ENCODE measurements around the gene SETD7.

SETD7 gene

GRCh38 chr4:139574641-139575040 lies 18.6 kb upstream of the SETD7 start:
- DNase-seq (ENCODE audit: low spot score): no peak

DNA sequence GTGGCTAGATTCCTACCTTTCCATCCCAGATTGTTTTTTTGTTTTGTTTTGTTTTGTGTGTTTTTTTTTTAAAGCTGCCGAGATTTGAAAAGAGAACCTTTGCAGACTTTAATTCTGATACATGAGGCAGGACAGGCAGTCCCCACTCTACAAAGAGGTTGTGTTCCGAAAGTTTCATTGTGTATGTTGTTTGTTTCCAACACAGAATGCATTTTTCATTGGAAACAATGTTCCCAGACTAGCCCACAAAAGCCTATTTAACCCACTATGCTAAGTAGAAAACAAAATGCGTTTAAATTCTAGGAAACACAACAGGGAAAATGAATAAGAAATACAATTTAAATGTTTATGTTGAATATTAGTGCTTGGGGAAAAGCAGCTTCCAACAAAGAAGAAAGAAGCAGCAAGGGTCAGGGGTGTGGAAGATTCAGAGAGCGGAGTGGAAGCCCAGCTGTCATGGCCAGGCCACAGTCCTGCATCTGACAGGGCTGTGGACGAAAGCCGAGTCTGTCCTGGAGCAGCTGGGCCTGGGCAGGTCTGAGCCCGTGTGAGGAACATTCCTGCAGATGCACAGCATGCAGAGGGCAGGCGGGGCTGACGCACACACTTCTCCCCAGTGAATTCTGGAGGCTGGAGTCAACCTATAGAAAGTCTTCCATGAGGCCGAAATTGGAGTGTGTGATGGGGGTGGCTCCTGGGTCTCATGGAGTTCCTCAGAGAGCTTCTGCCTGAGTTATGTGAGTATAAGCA lies 12.4 kb upstream of the SETD7 start:
- no peak for DNase-seq (ENCODE audit: low spot score)

- DNase-seq (ENCODE audit: low spot score): peak; percentile 41
Measured at GRCh38 chr4:139567159-139567870, 11.3 kb upstream of the SETD7 start.

- DNase-seq (ENCODE audit: low spot score): no peak
Measured at GRCh38 chr4:139564502-139564901, 8.5 kb upstream of the SETD7 start.

DNA sequence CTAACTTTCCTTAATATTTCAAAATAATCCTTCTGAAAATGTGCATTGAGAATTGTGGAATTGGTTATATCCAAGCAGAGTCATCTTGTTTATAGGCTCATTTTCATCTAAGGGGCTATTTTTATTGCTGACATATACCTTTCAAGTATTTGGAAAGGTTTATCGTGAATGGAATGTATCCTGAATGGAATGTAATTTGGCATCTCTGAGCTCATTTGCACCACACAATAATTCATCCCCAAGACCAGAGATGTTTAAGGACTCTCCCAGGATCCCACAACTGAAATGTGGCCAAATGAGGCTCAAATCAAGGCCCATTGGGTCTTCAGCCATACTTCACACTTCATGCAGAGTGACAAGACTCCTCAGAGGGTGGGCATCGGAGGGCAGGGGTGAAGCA lies 7.5 kb upstream of the SETD7 start:
- DNase-seq (ENCODE audit: low spot score): no peak

DNA sequence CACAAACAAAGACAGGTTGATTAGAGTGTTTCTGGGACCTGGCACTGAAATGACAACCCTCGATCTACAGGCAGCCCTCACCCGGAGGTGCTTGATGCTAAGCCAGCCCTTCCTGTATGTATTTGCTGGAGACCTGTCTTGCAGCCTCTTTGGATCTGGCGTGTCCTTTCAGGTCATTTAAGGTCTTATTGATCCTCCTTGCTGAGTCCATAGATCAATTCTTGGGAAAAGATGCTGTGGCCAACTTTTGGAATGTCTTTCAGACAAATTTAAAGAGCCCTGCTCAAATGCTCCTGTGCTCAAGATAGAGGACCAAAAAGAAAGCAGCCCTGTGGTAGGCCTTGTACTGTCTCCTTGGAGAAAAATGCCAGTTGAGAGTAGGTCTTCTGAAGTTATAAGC lies 6.8 kb upstream of the SETD7 start:
- DNase-seq (ENCODE audit: low spot score): no peak

GRCh38 chr4:139562067-139562684 lies 6.2 kb upstream of the SETD7 start:
- DNase-seq (ENCODE audit: low spot score): no peak

- peak; percentile 80 for DNase-seq (ENCODE audit: low spot score)
Measured at GRCh38 chr4:139560406-139561104, 4.5 kb upstream of the SETD7 start.

- no peak for DNase-seq (ENCODE audit: low spot score)
Measured at GRCh38 chr4:139559687-139560086, 3.7 kb upstream of the SETD7 start.

GRCh38 chr4:139559089-139559479 lies 3.1 kb upstream of the SETD7 start:
- DNase-seq (ENCODE audit: low spot score): no peak

GRCh38 chr4:139558235-139559088 lies 2.4 kb upstream of the SETD7 start:
- no peak for DNase-seq (ENCODE audit: low spot score)

DNA sequence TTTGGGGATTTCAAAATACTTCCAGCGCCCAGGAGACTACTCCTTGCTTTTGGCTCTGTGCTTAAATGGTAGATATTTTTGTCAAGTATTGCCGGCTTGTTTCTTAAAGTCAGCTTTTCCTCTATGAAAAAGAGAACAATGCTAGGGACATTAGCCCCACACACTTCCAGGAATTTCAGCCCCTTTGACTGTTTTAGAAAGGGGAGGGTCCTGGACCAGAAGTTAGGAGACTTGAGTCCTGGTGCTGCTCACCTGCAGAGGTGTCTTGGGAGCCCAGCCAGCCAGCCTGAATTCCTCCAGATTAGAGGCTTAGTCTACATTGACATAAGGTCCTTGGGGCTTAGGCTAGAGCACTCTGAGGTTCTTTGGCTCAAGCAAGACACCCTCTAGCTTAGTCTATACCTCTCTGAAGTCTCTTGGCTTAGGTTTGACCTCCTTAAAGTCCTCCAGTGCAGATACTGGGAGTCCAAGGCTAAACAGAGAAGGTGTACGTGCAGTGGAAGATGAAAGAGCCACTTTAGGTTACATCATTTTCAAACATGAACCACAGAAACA lies 1.6 kb upstream of the SETD7 start:
- peak; percentile 18 for DNase-seq (ENCODE audit: low spot score)

- peak; percentile 75 for DNase-seq (ENCODE audit: low spot score)
Measured at GRCh38 chr4:139556724-139557555, 921 bp upstream of the SETD7 start.

DNA sequence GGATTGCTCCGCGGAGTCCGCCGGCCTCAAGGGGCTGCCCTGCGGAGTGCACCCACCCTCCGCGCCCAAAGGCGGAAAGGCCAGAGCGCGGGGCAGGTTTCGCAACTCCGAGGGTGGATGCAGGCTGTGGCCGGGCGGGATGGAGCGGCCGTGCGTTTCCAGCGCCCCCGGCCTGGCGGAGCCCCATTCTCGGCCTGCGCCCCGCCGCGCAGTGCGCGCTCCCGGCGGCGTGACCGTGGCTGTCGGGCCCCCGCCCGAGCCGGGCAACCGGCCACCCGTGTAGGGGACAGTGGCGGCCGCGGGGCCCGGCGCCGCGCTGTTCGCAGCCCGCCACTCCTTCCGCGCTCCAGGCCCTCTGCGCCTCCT lies 331 bp downstream of the SETD7 start:
- peak; percentile 36 for DNase-seq (ENCODE audit: low spot score)

DNA sequence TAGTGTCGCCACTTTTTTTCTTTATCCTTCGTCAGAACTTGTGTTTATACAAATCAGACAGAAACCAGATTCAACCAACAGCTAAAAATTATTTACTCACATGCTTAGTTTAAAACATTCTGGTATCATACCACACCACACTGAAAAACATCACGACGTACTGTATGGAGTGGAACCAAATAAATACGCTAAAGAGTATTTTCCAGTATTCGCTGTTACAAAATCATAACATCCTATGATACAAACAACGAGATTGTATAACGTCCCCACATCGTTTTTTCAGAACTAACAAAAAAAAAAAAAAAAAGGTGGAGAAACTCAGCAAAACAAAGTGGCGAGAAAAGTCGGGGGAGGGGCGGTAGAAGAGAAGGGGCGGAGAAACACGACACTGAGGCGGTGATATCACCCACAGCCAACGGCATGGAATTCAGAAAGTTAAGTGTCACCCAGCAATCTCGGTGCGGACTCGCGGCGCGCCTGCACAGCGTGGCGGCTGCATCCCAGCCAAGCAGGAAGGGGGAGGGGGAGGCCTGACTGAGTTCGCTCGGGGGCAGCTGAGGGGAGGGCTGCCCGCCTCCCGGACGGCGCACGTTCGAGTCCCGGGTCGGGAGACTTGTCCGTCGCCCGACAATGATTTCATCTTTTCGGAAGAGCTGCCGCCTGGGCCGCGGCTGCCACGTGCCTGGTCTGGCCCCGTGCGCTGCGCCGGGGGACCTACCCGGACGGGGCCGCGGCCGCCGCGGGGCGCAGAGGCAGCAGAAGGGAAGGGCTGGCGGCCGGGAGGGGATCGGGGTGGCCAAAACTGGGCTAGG lies 920 bp downstream of the SETD7 start:
- DNase-seq (ENCODE audit: low spot score): peak; percentile 66

DNA sequence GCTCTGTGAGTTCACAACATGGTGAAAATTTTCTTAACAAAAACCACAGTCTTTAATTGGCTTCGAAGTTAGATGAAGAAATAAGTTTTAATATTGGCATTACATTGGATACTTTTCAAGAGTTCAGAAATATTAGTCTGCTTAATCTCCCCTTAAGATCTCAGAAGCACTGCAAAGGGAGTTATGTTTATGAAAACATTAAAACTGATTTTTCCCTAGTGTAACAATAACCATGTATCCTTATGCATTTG lies 1.5 kb downstream of the SETD7 start:
- no peak for DNase-seq (ENCODE audit: low spot score)

DNA sequence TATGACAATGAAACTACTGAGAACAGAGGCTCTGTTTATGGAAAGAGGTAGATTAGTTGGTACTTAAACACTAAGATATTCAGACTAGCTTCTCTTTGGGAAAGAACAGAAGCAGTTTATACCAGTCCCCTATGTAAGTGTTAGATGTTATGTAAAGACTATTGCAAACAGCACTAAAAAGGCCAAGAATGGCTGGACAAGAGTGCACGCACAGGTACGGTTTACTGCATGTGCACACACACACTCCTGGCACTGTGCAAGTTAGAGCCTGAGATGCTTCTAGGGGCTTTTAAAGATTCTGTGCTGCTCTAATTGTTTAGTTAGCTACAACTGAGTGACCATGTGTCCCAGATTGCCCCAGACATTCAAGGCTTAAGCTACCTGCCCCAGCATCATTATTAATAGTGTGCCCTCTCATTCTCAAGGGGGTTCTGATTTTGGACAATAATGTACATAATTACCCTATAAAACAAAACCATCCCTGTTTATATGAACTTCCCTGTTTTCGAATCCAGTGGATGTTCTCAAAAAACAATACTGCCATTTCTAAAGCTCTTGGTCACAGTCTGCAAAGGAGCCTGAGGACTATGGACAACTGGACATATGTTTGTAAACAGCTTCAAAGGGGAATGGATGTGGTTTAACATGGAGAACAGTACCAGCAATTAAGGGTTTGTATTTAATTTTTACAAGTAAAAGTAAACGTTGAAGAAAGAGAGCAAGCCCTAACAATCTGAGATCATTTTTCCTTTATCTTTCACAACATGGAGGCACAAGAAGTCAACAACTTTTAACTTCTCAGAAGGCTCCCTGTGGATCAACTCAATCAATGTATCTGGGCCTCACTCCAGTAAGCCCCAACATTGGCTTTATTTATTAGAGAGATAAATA lies 2.0 kb downstream of the SETD7 start:
- DNase-seq (ENCODE audit: low spot score): no peak

DNA sequence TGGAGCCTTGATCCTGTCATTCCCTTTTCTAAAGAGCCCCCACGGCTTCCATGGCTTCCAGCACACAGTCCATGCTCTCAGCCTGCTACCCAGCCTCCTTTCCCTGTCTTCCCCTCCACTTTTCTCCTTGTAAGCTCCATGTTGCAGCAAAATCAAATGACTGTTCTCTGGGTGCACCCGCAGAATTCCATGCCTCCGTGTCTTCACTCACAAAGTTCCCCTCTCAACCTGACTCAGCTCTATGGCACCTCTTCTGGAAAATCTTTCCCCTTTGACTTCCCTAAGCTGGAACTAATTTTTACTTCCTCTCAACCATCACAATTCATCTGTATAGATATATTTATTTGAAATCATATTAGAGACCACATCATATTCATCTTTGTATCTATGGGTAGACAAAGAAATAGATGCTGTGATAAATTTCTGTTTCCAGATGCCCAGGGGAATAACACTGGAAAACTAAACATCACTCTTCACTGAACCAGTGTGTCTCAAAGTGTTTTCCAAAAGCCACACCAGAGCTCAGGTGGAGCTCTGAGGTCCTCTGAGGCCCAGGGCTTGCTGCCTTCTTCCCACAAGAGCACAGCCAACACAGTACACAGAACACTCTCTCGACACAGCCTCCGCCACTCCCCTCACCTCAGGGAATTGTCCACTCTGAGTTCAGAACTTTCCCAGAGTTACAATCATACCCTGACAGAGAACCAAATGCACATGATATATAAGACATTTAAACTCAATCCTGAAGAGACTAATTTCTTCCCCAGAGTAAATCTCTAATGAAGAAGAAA lies 3.3 kb downstream of the SETD7 start:
- no peak for DNase-seq (ENCODE audit: low spot score)

Measured in germinal center (tissue), 1 donor.